Measurements from ENCODE around the gene PCDHGC3.

PCDHGC3 gene

GRCh38 chr5:141437221-141437620 lies 38.5 kb upstream of the PCDHGC3 start:
- DNase-seq (ENCODE audit: low read depth), result no peak
- TF ChIP-seq, protein P1, sequence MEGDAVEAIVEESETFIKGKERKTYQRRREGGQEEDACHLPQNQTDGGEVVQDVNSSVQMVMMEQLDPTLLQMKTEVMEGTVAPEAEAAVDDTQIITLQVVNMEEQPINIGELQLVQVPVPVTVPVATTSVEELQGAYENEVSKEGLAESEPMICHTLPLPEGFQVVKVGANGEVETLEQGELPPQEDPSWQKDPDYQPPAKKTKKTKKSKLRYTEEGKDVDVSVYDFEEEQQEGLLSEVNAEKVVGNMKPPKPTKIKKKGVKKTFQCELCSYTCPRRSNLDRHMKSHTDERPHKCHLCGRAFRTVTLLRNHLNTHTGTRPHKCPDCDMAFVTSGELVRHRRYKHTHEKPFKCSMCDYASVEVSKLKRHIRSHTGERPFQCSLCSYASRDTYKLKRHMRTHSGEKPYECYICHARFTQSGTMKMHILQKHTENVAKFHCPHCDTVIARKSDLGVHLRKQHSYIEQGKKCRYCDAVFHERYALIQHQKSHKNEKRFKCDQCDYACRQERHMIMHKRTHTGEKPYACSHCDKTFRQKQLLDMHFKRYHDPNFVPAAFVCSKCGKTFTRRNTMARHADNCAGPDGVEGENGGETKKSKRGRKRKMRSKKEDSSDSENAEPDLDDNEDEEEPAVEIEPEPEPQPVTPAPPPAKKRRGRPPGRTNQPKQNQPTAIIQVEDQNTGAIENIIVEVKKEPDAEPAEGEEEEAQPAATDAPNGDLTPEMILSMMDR (IDR thresholded peaks at IDR 0.05; ENCODE audit: insufficient read depth, low read depth, low read length, missing control alignments), result no peak
- no peak overlapping the region for H3K4me3 ChIP-seq (ENCODE audit: low read length)

DNA sequence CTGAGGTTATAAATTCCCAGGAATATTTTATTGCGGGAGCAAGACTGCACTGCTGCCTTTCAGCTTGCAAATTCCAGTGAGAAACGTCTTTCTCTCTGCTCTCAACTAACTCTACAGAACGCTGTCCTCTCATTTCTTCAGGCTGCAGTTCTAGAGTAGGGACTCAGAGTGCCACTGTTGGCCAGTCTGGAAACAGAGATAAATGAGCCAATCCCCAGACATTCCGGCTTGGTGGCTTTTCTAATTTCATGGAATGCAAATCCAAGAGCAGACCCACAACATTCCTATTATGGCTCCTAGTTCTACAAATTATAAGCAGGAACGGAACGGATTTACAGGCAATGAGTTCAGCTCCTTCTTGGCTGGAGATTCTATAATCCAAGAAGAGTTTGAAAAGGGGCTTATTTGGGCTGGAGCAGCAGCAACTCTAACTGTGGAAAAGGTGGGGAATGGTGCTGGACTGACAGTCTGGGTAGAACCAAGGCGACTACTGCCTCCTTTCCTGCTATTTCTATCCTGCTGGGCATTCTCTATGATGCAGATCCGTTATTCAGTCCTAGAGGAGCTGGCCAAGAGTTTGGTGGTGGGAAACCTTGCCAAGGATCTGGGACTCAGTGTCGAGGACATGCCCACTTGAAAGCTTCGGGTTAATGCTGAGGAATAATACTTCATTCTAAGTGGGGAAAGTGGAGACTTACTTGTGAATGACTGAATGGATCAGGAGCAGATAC lies 36.2 kb upstream of the PCDHGC3 start:
- TF ChIP-seq, protein P1 (IDR thresholded peaks at IDR 0.05; ENCODE audit: insufficient read depth, low read depth, low read length, missing control alignments), result no peak
- DNase-seq (ENCODE audit: low read depth), result no peak
- H3K4me3 ChIP-seq (ENCODE audit: low read length), result no peak overlapping the region

GRCh38 chr5:141440341-141440740 lies 35.4 kb upstream of the PCDHGC3 start:
- DNase-seq (ENCODE audit: low read depth), result no peak
- H3K4me3 ChIP-seq (ENCODE audit: low read length), result no peak overlapping the region
- TF ChIP-seq, protein P1 (IDR thresholded peaks at IDR 0.05; ENCODE audit: insufficient read depth, low read depth, low read length, missing control alignments), result no peak

GRCh38 chr5:141441571-141442170 lies 34.1 kb upstream of the PCDHGC3 start:
- no peak for DNase-seq (ENCODE audit: low read depth)
- H3K4me3 ChIP-seq (ENCODE audit: low read length), result no peak overlapping the region
- TF ChIP-seq, protein P1 (IDR thresholded peaks at IDR 0.05; ENCODE audit: insufficient read depth, low read depth, low read length, missing control alignments), result no peak

DNA sequence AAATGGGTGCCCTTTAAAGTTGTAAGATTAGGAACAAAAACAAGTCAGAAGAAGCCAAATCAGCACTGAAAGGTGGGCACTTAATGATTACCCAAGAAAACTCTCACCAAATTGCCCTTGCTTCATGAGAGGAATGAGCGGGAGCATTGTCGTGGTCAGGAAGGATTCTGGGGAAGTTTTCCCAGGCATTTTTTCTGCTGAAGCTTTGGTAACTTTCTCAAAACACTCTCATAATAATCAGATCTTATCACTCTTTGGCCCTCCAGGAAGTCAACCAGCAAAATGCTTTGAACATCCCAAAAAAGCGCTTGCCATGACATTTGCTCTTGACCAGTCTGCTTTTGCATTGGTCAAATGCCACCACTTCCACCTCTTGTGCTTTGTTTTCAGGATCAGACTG lies 10.4 kb upstream of the PCDHGC3 start:
- no peak for DNase-seq (ENCODE audit: low read depth)
- TF ChIP-seq, protein P1 (IDR thresholded peaks at IDR 0.05; ENCODE audit: insufficient read depth, low read depth, low read length, missing control alignments), result no peak
- H3K4me3 ChIP-seq (ENCODE audit: low read length), result no peak overlapping the region

DNA sequence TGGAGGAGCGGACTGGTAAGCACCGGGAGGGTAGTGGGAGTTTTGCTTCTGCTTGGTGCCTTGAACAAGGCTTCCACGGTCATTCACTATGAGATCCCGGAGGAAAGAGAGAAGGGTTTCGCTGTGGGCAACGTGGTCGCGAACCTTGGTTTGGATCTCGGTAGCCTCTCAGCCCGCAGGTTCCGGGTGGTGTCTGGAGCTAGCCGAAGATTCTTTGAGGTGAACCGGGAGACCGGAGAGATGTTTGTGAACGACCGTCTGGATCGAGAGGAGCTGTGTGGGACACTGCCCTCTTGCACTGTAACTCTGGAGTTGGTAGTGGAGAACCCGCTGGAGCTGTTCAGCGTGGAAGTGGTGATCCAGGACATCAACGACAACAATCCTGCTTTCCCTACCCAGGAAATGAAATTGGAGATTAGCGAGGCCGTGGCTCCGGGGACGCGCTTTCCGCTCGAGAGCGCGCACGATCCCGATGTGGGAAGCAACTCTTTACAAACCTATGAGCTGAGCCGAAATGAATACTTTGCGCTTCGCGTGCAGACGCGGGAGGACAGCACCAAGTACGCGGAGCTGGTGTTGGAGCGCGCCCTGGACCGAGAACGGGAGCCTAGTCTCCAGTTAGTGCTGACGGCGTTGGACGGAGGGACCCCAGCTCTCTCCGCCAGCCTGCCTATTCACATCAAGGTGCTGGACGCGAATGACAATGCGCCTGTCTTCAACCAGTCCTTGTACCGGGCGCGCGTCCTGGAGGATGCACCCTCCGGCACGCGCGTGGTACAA lies 556 bp downstream of the PCDHGC3 start:
- DNase-seq (ENCODE audit: low read depth), result peak; percentile 71
- TF ChIP-seq, protein P1 (IDR thresholded peaks at IDR 0.05; ENCODE audit: insufficient read depth, low read depth, low read length, missing control alignments), result no peak

More for the DNA sequence above, 556 bp downstream of the PCDHGC3 start:
- H3K4me3 ChIP-seq (ENCODE audit: low read length), result peak overlapping the region; percentile 92
